Measurements from ENCODE around the gene PTPRT.
"Not testable (repeated sequence)": the region's sequence is repeated elsewhere in the genome, so short reads cannot be mapped to it uniquely, and the experiment has no call there.

The PTPRT gene

GRCh38 chr20:42963796-42964195, 225.9 kb downstream of the PTPRT start:
- no peak for DNase-seq

GRCh38 chr20:42961771-42962170, 227.9 kb downstream of the PTPRT start:
- DNase-seq = no peak

GRCh38 chr20:42959996-42960395, 229.7 kb downstream of the PTPRT start:
- DNase-seq = no peak

- no peak for DNase-seq
These were observed 231.2 kb downstream of the PTPRT start for GRCh38 chr20:42958367-42959069.

GRCh38 chr20:42957704-42958095, 232.0 kb downstream of the PTPRT start:
- DNase-seq = no peak

- no peak for DNase-seq
These were observed 232.5 kb downstream of the PTPRT start for GRCh38 chr20:42957018-42957703.

GRCh38 chr20:42955713-42956112, 234.0 kb downstream of the PTPRT start:
- no peak for DNase-seq

- no peak for DNase-seq
These were observed 234.8 kb downstream of the PTPRT start for GRCh38 chr20:42954951-42955350.

- no peak for DNase-seq
These were observed 239.8 kb downstream of the PTPRT start for GRCh38 chr20:42949950-42950349.

GRCh38 chr20:42945234-42945994, 244.3 kb downstream of the PTPRT start:
- no peak for DNase-seq

- no peak for DNase-seq
These were observed 248.1 kb downstream of the PTPRT start for GRCh38 chr20:42941629-42942028.

- no peak for DNase-seq
These were observed 251.1 kb downstream of the PTPRT start for GRCh38 chr20:42938441-42939205.

GRCh38 chr20:42936482-42936881, 253.2 kb downstream of the PTPRT start:
- no peak for DNase-seq

GRCh38 chr20:42924215-42924614, 265.5 kb downstream of the PTPRT start:
- no peak for DNase-seq

GRCh38 chr20:42923348-42923918, 266.3 kb downstream of the PTPRT start:
- no peak for DNase-seq

GRCh38 chr20:42920776-42921175, 268.9 kb downstream of the PTPRT start:
- no peak for DNase-seq

GRCh38 chr20:42919316-42919715, 270.4 kb downstream of the PTPRT start:
- DNase-seq = no peak

- no peak for DNase-seq
These were observed 274.6 kb downstream of the PTPRT start for GRCh38 chr20:42915081-42915480.

- DNase-seq = no peak
These were observed 275.4 kb downstream of the PTPRT start for GRCh38 chr20:42914302-42914701.

GRCh38 chr20:42910808-42911207, 278.9 kb downstream of the PTPRT start:
- DNase-seq = not testable (repeated sequence)

GRCh38 chr20:42907730-42908129, 282.0 kb downstream of the PTPRT start:
- DNase-seq = no peak

GRCh38 chr20:42906120-42906519, 283.6 kb downstream of the PTPRT start:
- no peak for DNase-seq

- DNase-seq = no peak
These were observed 287.2 kb downstream of the PTPRT start for GRCh38 chr20:42902509-42902908.
